GM12872 (cell line): Measurements from ENCODE around the gene NEUROG1.

Experiments
- TF ChIP-seq, protein P1 (sequence below): IDR thresholded peaks from 3 replicates; pipeline ENCODE4 v1.5.1; 2011; ENCODE audit warnings: low read depth, mild to moderate bottlenecking, low read length, moderate library complexity; ENCODE audit not compliant: insufficient read depth

Gene NEUROG1

DNA sequence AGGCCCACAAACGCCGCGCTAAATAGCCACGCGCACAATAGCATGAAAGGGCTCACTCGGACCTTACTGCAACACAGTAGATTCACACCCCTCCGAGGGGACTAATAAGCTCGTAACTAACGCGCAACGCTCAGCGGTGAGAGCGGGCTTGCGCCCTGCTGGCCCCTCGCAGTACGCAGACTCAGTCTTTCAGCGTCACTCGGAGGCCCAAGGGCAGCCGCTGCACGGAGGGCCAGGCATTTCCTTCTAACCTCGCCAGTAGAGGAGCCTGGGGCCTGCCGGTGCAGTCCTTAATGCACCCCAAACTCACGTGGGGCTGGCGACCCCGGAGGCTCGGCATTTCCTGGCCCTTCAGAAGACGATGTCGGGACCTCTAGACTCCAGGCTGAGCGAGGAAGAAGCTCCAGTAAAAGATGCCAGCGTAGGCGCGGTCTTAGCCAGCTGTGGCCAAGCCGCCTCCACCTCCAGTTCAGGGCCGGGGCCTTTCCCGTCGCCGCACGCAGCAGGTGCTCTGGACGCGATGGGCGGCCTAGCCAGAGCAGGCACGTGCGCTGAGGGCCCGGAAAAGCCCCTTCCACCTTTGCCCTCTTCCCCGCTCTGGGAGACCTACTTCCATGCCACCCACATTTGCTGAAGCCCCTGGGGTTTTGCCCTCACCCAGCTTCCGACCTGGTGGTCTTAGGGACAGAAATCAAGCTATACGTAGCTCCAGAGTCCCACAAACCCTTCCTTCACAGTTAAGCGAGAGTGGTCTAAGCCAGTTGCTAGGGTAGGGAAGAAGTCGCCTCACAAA lies 45.3 kb downstream of the NEUROG1 start:
- TF ChIP-seq, protein P1, sequence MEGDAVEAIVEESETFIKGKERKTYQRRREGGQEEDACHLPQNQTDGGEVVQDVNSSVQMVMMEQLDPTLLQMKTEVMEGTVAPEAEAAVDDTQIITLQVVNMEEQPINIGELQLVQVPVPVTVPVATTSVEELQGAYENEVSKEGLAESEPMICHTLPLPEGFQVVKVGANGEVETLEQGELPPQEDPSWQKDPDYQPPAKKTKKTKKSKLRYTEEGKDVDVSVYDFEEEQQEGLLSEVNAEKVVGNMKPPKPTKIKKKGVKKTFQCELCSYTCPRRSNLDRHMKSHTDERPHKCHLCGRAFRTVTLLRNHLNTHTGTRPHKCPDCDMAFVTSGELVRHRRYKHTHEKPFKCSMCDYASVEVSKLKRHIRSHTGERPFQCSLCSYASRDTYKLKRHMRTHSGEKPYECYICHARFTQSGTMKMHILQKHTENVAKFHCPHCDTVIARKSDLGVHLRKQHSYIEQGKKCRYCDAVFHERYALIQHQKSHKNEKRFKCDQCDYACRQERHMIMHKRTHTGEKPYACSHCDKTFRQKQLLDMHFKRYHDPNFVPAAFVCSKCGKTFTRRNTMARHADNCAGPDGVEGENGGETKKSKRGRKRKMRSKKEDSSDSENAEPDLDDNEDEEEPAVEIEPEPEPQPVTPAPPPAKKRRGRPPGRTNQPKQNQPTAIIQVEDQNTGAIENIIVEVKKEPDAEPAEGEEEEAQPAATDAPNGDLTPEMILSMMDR = no peak

DNA sequence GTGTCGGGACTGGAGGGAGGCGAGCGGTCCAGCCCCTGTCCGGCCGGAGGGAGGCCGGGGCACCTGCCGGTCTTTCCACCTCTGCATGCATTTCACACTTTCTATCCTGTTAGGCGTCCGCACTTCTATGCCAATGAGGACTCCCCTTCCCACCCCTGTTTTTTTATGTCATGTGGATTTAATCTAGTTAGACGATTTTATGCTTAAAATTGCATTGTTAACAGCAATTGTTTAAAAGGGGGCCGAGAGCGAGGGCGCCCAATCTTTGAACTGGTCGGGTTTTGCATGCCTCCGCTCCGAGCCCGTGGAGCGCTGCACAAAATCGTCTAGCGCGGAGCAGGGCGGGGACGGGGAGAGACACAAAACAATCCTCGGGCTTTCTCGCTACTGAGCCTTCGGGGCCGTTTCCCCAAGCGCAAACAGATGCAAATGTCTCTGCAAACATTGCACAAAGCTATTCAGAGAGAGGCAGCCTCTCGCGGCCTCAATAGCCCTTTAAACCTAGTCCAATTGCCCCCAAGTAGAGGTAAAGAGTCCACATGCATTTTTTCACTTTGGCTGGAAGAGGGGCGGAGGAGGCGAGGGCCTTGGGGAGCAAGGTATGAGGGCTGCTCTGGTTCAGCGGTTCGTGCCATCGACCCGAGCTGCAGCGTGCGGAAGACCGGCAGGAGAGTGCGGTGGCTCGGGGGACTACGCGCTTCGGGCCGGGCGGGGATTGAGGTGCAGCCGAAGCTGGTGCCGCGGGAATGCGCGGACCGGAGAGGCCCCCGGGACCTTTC lies 46.1 kb downstream of the NEUROG1 start:
- TF ChIP-seq, protein P1 = no peak

DNA sequence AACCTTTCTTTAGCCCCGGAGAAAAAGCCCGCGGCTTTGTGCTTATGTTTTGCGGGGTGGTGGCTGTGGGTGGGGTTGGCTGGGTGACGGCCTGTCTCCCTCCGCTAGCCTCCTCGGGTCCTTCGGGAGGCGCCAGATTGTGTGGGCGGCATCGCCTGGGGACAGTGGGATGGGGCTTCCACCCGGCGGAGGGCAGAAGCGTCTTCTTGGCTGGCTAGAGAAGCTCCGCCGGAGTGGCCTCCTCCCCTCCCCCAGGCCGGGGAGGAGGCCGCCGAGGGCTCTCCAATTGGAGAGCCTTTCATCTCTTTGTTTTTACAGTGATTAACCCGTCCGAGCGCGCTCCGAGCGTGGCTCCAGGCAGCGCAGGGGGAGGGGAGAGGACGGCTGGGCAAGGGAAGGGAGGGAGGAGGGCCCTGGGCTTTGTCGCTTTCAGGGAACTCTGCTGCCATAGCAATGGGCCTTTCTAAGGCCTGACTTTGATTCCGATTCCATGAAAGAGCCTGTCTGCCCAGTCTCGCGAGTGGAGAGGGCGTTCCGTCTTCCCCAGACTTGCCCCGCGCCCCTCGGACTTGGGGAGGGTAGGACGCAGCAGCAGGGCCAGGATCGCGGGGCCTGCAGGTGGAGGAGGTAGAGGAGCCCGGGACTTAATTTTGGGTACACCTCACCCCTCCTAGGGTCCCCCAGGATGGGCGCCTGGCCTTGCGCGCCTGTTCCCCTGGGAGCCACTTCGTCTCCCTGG lies 46.9 kb downstream of the NEUROG1 start:
- TF ChIP-seq, protein P1 = no peak

DNA sequence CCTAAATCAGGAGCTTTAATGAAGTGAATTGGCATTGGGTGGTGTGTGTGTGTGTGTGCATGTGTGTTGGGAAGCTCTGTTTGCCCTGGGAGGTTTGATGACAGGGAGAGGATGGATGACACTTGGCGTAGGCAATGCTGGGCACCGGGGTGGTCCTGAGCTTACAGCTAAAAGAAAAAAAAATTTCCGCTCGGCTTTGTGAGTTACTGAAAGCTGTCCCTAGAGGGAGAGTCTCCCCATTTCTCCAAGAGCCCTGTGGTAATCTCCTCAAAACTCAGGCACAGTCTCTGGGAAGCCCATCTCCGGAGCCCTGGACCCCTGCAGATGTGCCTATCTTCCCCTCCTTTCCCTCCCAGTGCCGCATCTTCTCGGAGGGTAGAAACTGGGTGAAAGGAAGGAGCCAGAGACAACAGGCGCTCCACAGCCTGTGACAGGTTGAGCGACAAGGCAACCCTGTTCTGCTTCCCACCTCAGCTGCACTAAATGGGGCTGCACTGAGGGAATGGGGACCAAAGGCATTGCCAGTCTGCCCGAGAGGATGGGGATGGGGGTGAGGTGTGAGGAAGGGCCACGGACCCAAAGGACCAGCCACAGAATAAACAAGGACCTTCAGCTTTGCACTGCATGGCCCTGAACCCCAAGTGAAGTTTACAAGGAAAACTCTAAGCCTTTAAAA lies 47.8 kb downstream of the NEUROG1 start:
- TF ChIP-seq, protein P1 = no peak

DNA sequence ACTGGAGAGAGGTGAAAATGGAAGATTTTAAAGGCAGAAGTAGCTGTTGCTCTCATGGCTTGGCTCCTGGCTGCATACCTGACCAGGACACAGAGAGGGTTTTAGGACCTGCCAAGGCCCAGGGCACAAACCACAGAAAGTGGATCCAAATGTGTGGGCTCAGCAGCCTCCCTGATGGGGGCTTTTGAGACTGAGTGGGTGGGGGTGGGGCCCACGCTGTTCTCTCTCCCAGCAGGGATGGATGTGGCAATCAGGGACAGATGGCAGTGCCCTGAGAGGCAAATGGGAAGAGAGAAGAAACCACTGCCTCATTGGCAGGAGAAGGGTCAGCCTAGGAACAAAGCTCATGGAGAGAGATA lies 48.7 kb downstream of the NEUROG1 start:
- TF ChIP-seq, protein P1 = no peak

DNA sequence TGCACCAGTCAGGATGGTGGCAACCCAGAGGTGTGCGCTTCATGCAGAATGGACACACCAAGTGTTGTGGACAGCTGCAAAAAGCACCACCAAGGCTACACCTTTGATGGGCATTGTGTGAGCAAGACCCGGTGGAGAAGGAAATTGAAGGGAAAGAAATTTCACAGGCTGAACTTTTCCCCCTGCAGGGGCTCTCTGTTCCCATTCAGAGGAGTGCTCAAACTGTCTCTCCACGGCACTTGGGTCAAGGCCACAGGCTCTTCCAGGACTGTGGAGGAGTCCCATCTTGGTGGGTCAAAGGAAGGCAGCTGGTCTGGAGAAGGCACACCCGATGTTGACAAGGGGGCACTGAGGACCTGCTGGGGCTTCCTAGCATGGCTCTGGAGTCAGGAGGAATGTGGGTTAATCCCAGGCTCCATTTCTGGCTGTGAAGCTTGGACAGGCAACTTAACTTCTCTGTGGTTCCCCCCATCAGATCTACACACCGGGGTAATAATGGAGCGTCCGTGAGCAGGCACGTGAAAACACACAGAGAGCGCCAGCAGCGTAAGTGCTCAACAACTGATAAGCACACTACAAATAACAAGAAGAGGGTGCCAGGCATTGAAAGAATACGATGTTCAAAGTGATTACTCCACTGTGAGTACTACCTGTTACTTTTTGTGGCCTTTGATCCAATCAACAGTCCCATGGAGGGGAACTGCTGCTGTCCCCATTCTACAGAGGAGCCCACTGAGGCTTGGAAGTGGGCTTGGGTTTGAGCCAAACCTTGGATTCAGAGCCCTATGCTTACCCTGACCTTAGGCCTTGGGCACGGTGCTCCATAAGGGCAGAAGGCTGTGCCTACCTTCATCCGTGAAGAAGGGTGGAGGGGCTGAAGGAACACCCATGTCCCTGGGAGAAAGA lies 49.4 kb downstream of the NEUROG1 start:
- TF ChIP-seq, protein P1 = no peak
